Measurements from ENCODE around the gene ESRRA. TPM values are rescaled to one million over a fixed set of nuclear protein-coding genes. Genes with fewer than 3 reads are reported as not detected.
A peak's percentile ranks its signal among the peaks of the same experiment; 100 is the strongest.

The ESRRA gene
- 10 to 100 TPM; 38.7 to 54.7 TPM for total RNA-seq

DNA sequence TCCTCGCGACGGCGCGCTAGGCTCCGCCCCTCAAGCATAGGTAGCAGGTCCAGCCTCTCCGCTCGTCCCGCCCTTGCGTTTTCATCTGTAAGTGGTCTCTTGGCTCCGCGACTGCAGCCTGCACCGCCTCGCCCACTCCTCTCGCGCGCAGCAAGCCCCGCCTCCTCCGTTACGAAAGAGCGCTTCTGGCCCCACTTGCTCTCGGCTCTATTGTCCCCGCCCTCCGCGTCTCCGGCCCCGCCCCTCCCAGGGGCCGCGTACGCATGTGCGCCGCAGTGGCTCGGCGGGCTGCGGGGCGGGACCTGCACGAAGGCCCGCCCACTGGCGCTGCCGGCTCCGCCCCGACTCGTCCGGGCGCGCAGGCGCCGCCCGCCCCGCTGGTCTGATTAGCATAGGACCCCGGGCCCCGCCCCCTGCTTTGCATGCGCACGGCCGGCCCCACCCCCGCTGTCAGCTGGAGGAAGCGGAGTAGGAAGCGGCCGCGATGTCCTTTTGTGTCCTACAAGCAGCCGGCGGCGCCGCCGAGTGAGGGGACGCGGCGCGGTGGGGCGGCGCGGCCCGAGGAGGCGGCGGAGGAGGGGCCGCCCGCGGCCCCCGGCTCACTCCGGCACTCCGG, at the start of gene ESRRA:
TSS of gene ESRRA (plus strand) at position 450 of the 616 bp plus-strand sequence. CDS start 1,656 bp downstream, outside the sequence.
- Histone ChIP-seq H3K27ac (peak within 1 kb of the TSS; percentile 78 to 88), H3K4me3 (peak within 1 kb of the TSS; percentile 53 to 69), H3K36me3 (no peaks in the 10 kb centered on the region), H3K9me3 (no peaks in the 10 kb centered on the region), H3K27me3 (replicated peaks; ENCODE audit: insufficient read depth) (no peaks in the 10 kb centered on the region), H3K4me1 (replicated peaks) (peaks cover 9% of the 10 kb centered on the region)
- under 1% methylated on average over 77 of the region's 81 CpGs for WGBS
- TF ChIP-seq POLR2AphosphoS5 (IDR thresholded peaks at IDR 0.05) (peak; percentile 86), POLR2A (IDR thresholded peaks at IDR 0.05) (peak; percentile 47)
- TF ChIP-seq, protein P1, sequence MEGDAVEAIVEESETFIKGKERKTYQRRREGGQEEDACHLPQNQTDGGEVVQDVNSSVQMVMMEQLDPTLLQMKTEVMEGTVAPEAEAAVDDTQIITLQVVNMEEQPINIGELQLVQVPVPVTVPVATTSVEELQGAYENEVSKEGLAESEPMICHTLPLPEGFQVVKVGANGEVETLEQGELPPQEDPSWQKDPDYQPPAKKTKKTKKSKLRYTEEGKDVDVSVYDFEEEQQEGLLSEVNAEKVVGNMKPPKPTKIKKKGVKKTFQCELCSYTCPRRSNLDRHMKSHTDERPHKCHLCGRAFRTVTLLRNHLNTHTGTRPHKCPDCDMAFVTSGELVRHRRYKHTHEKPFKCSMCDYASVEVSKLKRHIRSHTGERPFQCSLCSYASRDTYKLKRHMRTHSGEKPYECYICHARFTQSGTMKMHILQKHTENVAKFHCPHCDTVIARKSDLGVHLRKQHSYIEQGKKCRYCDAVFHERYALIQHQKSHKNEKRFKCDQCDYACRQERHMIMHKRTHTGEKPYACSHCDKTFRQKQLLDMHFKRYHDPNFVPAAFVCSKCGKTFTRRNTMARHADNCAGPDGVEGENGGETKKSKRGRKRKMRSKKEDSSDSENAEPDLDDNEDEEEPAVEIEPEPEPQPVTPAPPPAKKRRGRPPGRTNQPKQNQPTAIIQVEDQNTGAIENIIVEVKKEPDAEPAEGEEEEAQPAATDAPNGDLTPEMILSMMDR (IDR thresholded peaks at IDR 0.05) = peak in 2 of 4 experiments; percentile 5 to 23
- intact Hi-C loops (cut with DNase I) = no loop called here
- peak; percentile 100 for DNase-seq (ENCODE audit: low spot score)

DNA sequence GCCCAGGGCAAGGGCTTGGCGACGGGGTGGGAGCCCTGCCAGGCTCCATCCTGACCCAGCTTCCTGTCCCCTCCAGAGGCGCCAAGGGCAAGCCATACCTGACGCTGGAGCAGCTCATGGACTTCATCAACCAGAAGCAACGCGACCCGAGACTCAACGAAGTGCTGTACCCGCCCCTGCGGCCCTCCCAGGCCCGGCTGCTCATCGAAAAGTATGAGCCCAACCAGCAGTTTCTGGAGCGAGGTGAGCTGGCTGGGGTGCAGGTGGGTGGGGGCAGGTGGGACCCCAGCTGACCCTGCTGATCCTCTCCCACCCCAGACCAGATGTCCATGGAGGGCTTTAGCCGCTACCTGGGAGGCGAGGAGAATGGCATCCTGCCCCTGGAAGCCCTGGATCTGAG, 49.0 kb upstream of the ESRRA start:
- Histone ChIP-seq H3K36me3 (peaks cover 0 to 13% of the 10 kb centered on the region in 2 donors), H3K9me3 (no peaks in the 10 kb centered on the region), H3K27me3 (replicated peaks; ENCODE audit: insufficient read depth) (no peaks in the 10 kb centered on the region), H3K27ac (no peak overlapping the region), H3K4me1 (replicated peaks) (peaks cover 11% of the 10 kb centered on the region), H3K4me3 (no peak overlapping the region)
- DNase-seq (ENCODE audit: low spot score) = no peak
- intact Hi-C loops (cut with DNase I) = no loop called here
- TF ChIP-seq, protein P1 (IDR thresholded peaks at IDR 0.05) = no peak
- no peak for TF ChIP-seq POLR2A (IDR thresholded peaks at IDR 0.05)
- TF ChIP-seq POLR2AphosphoS5 (IDR thresholded peaks at IDR 0.05) = no peak
- 88% methylated on average over 15 of the region's 15 CpGs for WGBS

DNA sequence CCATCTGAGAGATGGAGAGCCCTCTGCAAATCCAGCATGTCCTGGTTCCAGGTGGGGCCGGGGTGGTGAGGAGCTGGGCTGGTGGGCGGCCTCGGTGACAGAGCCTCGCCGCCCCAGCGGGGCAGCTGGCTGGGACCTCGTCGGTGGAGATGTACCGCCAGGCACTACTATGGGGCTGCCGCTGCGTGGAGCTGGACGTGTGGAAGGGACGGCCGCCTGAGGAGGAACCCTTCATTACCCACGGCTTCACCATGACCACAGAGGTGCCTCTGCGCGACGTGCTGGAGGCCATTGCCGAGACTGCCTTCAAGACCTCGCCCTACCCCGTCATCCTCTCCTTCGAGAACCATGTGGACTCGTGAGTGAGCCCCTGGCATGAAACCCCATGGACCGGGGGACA, 47.0 kb upstream of the ESRRA start:
- intact Hi-C loops (cut with DNase I) = no loop called here
- H3K9me3 ChIP-seq = no peaks in the 10 kb centered on the region
- WGBS = 91% methylated on average over 20 of the region's 24 CpGs
- no peaks in the 10 kb centered on the region for H3K27me3 ChIP-seq (replicated peaks; ENCODE audit: insufficient read depth)
- DNase-seq (ENCODE audit: low spot score) = no peak
- TF ChIP-seq, protein P1 (IDR thresholded peaks at IDR 0.05) = no peak
- no peak for TF ChIP-seq POLR2AphosphoS5 (IDR thresholded peaks at IDR 0.05)
- no peak for TF ChIP-seq POLR2A (IDR thresholded peaks at IDR 0.05)
- H3K36me3 ChIP-seq = peaks cover 0 to 19% of the 10 kb centered on the region in 2 donors
- H3K4me1 ChIP-seq (replicated peaks) = no peaks in the 10 kb centered on the region
- no peak overlapping the region for H3K27ac ChIP-seq
- no peak overlapping the region for H3K4me3 ChIP-seq

DNA sequence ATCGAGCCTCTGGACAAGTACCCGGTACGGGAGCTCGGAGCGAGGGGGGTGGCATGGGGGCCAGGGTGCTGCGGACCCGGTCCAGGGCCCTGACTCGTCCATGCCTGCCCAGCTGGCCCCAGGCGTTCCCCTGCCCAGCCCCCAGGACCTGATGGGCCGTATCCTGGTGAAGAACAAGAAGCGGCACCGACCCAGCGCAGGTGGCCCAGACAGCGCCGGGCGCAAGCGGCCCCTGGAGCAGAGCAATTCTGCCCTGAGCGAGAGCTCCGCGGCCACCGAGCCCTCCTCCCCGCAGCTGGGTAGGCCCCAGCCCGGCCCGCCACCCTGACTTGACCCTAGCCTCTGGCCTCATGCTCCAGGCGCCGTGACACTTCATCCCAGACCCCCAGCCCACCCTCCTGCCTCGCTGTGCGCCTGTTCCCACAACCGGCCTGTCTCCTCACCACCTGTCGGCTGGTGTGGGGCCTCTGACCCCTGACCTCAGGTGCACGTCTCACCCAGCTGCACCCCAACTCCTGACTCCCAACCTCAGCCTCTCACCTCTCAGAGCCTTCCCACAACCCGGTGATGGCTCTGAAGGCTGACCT, 46.3 kb upstream of the ESRRA start:
- DNase-seq (ENCODE audit: low spot score) = no peak
- Histone ChIP-seq H3K27me3 (replicated peaks; ENCODE audit: insufficient read depth) (no peaks in the 10 kb centered on the region), H3K9me3 (no peaks in the 10 kb centered on the region), H3K4me3 (no peak overlapping the region), H3K36me3 (peaks cover 0 to 19% of the 10 kb centered on the region in 2 donors), H3K27ac (no peak overlapping the region), H3K4me1 (replicated peaks) (no peaks in the 10 kb centered on the region)
- intact Hi-C loops (cut with DNase I) = no loop called here
- WGBS = 93% methylated on average over 30 of the region's 32 CpGs
- TF ChIP-seq POLR2A (IDR thresholded peaks at IDR 0.05) = no peak
- TF ChIP-seq POLR2AphosphoS5 (IDR thresholded peaks at IDR 0.05) = no peak
- TF ChIP-seq, protein P1 (IDR thresholded peaks at IDR 0.05) = no peak

Data from prostate gland (tissue), 2 donors.